GM12872 (cell line): ENCODE data around the gene SELENOI.

ENCODE experiments used
- TF ChIP-seq, protein P1 (sequence below): IDR thresholded peaks from 3 replicates; pipeline ENCODE4 v1.5.1; 2011; ENCODE audit warnings: low read depth, mild to moderate bottlenecking, low read length, moderate library complexity; ENCODE audit not compliant: insufficient read depth

The SELENOI gene

DNA sequence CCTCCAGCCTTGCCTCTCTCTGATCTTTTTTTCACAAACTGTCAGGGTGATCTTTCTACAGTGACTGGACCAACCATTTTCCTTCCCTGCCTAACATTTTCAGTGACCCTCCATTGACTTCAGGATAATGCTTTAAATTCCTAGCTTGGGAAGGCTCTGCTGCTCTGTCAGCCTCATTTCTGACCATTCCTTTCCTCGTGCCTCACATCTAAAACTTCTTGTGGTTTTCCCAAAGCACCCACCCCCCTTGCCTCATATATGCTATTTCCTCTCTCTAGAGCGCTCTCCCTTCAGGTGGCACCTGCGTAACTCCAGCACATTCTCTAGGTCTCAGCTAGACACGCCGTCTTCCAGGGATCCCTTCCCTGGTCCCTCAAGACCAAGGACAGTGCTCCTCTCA is 93.0 kb downstream of the SELENOI start:
- TF ChIP-seq, protein P1, sequence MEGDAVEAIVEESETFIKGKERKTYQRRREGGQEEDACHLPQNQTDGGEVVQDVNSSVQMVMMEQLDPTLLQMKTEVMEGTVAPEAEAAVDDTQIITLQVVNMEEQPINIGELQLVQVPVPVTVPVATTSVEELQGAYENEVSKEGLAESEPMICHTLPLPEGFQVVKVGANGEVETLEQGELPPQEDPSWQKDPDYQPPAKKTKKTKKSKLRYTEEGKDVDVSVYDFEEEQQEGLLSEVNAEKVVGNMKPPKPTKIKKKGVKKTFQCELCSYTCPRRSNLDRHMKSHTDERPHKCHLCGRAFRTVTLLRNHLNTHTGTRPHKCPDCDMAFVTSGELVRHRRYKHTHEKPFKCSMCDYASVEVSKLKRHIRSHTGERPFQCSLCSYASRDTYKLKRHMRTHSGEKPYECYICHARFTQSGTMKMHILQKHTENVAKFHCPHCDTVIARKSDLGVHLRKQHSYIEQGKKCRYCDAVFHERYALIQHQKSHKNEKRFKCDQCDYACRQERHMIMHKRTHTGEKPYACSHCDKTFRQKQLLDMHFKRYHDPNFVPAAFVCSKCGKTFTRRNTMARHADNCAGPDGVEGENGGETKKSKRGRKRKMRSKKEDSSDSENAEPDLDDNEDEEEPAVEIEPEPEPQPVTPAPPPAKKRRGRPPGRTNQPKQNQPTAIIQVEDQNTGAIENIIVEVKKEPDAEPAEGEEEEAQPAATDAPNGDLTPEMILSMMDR = no peak

DNA sequence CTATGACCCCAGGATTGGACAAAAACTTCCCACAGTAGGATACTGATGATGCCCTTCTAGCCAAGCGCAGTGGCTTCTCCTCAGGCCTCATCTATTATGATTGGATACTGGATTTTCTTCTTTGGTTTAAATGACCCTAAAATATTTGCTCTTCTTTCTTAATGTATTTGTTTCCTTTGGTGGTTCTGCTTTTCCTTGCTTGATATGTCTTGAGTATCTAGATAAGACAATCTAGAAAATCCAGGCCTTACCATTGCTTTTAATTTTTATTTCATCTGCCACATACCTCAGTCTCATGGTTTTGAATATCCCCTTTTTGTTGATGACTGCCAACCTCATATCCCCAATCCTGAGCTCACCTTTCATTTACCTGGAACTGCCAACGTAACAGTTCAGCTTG is 96.4 kb downstream of the SELENOI start:
- TF ChIP-seq, protein P1 = no peak

DNA sequence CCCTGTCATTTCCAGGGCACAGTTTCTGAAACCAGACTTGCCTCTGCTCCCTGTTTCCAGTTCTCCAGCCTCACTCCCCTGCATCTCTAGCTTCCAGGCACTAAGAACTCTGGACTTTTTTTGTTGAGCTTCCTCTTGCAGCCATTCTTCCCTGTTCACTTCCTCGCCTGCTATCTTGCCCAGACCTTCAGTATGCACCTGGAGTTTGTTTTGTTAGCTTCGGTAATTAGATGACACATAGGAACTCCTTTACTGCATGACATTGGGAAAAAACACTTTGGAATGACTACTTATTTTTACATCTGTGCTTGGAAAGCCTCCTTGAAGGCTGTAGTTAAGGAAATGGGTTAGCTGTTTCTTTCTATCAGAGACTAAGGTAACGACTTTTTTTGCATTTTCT is 96.8 kb downstream of the SELENOI start:
- TF ChIP-seq, protein P1 = no peak

DNA sequence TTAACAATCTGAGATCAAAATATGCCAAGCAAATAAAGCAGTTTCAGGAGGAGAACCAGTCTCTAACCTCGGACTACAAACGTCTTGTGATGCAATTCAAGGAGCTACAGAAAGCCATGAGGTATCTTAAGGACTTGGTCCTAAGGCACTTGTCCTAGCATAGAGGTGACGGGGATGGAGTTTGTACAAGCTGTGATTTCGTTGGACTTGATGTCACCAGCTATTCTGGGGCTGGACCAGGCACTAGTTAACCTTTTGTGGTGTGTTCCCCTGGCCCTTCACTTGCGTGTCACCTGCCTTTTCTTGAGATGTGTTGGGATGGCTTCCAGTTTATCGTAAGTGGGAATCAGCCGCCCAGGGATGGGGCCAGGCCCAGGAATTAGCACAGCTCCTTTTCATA is 98.3 kb downstream of the SELENOI start:
- TF ChIP-seq, protein P1 = no peak
